GM19023 (cell line): ENCODE data around the gene ATP6V1B1.
"Not testable (repeated sequence)": the region's sequence is repeated elsewhere in the genome, so short reads cannot be mapped to it uniquely, and the experiment has no call there.

Source experiments
- ATAC-seq: cut with Tn5 transposase; IDR thresholded peaks from one replicate; pipeline ENCODE4 v1.9.1; 2021; ENCODE audit warnings: mild to moderate bottlenecking, moderate library complexity; ENCODE audit not compliant: unreplicated experiment

ATP6V1B1 gene

DNA sequence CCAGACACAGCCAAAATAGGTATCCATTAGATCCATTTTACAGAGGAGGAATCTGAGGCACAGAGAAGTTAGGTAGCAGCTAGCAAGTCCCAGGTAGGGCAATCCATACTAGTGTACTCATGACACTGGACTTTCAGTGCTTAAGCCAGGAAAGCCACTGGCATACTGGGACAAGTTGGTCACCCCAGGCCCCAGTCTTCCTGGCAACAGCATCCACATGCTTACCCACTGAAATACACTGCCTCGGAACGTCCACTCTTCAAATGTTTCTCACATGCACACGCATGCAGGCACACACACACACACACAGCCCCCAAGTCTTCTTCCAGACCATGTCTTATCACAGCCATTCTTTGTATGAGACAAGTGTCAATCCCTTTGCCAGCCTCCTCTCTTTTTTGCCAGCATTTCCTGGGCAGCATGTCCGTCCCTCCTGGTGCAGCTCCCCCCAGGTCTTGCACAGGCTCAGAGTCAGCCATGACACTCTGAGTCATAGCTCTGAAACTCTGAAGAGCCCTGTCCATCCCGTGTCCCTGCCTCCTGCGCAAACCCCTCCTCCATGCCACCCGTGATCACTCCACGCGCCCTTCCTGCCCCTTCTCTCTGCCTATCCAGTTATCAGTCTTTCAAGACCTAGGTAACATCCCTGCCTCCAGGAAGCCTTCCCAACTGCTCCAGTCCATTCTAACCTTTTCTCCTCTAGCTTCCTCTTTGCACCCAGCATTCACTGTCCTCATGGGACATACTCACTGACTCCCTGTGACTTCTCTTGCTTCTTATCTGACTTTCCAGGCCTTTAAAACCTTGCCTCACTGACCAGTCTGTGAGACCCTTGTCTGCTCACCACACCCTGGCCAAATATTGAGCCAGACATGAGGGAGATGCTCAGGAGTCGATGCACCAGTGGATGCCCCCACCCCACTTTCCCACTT, 69.8 kb downstream of the ATP6V1B1 start:
- no peak for ATAC-seq

DNA sequence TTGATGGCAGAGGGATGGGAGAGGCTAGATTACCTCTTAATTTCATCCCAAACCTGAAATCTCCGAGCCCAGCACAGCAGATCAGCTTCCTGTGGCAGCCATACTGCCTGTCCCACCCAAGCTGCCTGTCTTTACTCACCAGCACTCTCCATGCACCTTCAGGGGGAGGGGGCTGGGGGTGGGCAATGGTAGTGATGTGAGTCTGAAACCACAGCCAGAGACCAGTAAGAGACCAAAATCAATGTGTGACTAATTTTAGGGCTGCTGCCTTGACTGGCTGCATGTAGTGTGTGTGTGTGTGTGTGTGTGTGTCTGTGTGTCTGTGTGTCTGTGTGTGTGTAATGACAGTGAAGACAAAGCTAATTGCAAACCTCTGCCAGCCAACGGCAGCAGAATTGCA, 70.6 kb downstream of the ATP6V1B1 start:
- ATAC-seq, result no peak

DNA sequence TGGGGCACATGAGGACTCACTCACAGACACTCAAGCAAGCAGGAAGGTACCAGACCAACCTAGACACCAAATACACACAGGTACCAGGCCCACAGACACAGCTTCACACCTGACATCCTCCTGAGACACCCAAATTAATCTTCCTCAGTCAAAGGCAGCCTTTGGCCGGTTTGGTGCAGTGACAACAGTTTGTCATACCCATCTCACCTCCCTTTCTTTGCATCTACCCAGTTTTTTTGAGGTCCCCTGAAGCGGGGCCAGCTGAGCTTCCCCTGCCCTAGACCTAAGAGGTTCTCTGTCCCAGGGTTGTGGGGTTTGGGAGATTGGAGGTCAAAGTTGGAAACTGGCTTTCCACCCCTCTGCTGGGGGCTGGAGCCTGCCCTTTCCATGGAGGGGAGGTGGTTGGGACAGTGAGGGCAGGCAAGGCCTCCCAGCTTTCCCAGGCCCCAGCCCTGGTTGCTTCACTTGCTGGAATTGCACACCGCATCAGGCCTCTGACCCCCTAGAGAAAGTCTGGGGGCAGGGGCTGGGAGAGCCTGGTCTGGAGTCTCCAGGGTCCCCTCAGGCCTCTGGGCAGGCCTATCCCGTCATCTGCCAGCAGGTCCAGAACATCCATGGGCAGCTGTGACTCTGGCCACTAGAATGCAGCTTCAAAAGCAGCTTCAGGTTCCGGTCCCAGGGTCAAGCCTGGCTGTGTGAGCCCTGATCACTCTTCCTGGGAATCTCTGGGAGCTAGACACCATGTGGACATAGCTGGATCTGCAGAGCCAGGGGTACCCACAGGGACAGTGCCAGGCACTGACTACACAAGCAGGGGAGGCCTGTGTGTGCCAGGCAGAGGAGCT, 71.5 kb downstream of the ATP6V1B1 start:
- ATAC-seq, result no peak

- no peak for ATAC-seq
These were observed 72.6 kb downstream of the ATP6V1B1 start for GRCh38 chr2:71008342-71008741.

DNA sequence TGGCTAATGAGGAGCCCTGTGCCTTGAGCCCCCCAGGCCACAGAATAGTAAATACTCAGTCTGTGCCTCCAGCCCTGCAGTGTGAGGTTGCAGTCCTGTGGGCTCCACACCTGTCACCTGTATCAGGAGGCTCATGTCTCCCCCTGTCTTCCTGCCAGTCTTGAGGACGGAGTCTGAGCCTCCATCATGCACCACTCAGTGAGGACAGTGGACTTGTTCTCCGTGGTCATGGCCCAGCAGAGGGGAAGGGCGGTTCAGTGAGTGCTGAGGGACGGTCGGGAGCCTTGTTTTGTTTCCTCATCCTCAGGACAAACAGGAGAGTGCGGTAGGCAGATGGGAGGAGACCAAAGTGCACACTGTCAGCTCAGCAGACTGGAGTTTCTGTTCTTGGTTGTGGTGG, 76.1 kb downstream of the ATP6V1B1 start:
- not testable (repeated sequence) for ATAC-seq
